WI38 (cell line): ENCODE measurements around the gene CYSRT1.

Experiments
- H3K4me3 ChIP-seq: 2 replicates; pipeline ENCODE4 v1.5.1; 2011; ENCODE audit warnings: low read depth, mild to moderate bottlenecking, control low read depth, low read length
- CTCF ChIP-seq: IDR thresholded peaks from 2 replicates; pipeline ENCODE4 v1.5.1; 2012; ENCODE audit warnings: low read depth, mild to moderate bottlenecking, control low read depth, low read length

Gene CYSRT1

GRCh38 chr9:137204731-137205125 is 20.2 kb upstream of the CYSRT1 start:
- no peak for TF ChIP-seq CTCF
- peak overlapping the region; percentile 95 for H3K4me3 ChIP-seq

GRCh38 chr9:137205126-137206069 is 19.6 kb upstream of the CYSRT1 start, which contains the start of the genes NDOR1 and TMEM203:
TSS of gene NDOR1 (plus strand) at chr9:137205700. CDS start at chr9:137205778, 78 bp downstream.
TSS of gene TMEM203 (minus strand) at chr9:137205648. CDS start at chr9:137205414, 234 bp downstream.
- peak within 1 kb of the TSS; percentile 95 for H3K4me3 ChIP-seq
- no peak for TF ChIP-seq CTCF

- TF ChIP-seq CTCF: no peak
- H3K4me3 ChIP-seq: peak overlapping the region; percentile 95
Measured at GRCh38 chr9:137206602-137207001, 18.4 kb upstream of the CYSRT1 start.

GRCh38 chr9:137211532-137211931 is 13.4 kb upstream of the CYSRT1 start:
- H3K4me3 ChIP-seq: no peak overlapping the region
- no peak for TF ChIP-seq CTCF

GRCh38 chr9:137212520-137212919 is 12.5 kb upstream of the CYSRT1 start:
- TF ChIP-seq CTCF: no peak
- H3K4me3 ChIP-seq: no peak overlapping the region

- TF ChIP-seq CTCF: no peak
- no peak overlapping the region for H3K4me3 ChIP-seq
Measured at GRCh38 chr9:137213160-137214060, 11.6 kb upstream of the CYSRT1 start.
